Right kidney (tissue), 1 donor: ENCODE results near the gene ZSCAN20.

Experiments used
- DNase-seq: peaks from one replicate; pipeline ENCODE4 v3.0.0-alpha.2; 2016

ZSCAN20 gene

GRCh38 chr1:33532936-33533335 is 60.5 kb downstream of the ZSCAN20 start:
- no peak for DNase-seq

GRCh38 chr1:33535334-33535733 is 62.9 kb downstream of the ZSCAN20 start:
- no peak for DNase-seq

GRCh38 chr1:33537885-33538284 is 65.4 kb downstream of the ZSCAN20 start:
- DNase-seq: no peak

GRCh38 chr1:33541966-33542365 is 69.5 kb downstream of the ZSCAN20 start:
- DNase-seq: no peak
